GM12878 (cell line): ENCODE results near the gene UNC13A. TPM values are rescaled to one million over a fixed set of nuclear protein-coding genes. Genes with fewer than 3 reads are reported as not detected.

Experiments
- ATAC-seq: fragments of 200-7000 bp; cut with Tn5 transposase; 3 replicates; pipeline ENCODE4 v1.9.1; 2020; ENCODE audit warnings: mild to moderate bottlenecking, moderate library complexity
- BruUV-seq: library from RNA; stranded (reverse); fragments of 400-500 nt; replicated peaks from 2 replicates; lab custom pipeline; 2021; lab: Mats Ljungman, UMichigan
- CTCF ChIA-PET: fragments of 300-600 bp; sonication (Branson Sonifier 250); formaldehyde crosslinking; extraction: SDS; loops from one replicate; lab custom pipeline; 2021; ENCODE audit warnings: inconsistent platforms; lab: Yijun Ruan, JAX
- POLR2A ChIA-PET: fragments of 350-600 bp; formaldehyde crosslinking; extraction: SDS; loops from one replicate; lab custom pipeline; 2021; ENCODE audit warnings: inconsistent platforms; lab: Charles Lee
- RAD21 ChIA-PET: fragments of 300-600 bp; sonication (Branson Sonifier 250); formaldehyde crosslinking; loops from one replicate; lab custom pipeline; 2023; ENCODE audit warnings: antibody characterized with exemption; ENCODE audit not compliant: unreplicated experiment; lab: Charles Lee
- SMC1A ChIA-PET: fragments of 300-600 bp; sonication (Branson Sonifier 250); formaldehyde crosslinking; loops from one replicate; lab custom pipeline; 2023; ENCODE audit not compliant: unreplicated experiment, uncharacterized antibody; lab: Charles Lee
- DNase-seq: peaks from one replicate; pipeline ENCODE4 v3.0.0-alpha.2; 2011; ENCODE audit warnings: low read depth, low spot score
- FAIRE-seq: peaks from 3 replicates; lab custom pipeline; 2011; peaks lifted over from hg19 to GRCh38; lab: Jason Lieb, UNC
- H2AFZ ChIP-seq: 2 replicates; pipeline ENCODE4 v1.6.0; 2011; ENCODE audit warnings: low read depth, low read length, control low read depth; ENCODE audit not compliant: control insufficient read depth
- H3K27ac ChIP-seq: 2 replicates; pipeline ENCODE4 v1.5.1; 2011; ENCODE audit warnings: control low read depth; ENCODE audit not compliant: control insufficient read depth, insufficient read depth
- H3K27me3 ChIP-seq, 2 experiments: replicated peaks in 1 of 2; 2 replicates each; pipeline versions ENCODE4 v1.6.0 to v1.6.1; 2011; ENCODE audit warnings: low read length in 1 of 2; ENCODE audit not compliant: control insufficient read depth in 2 of 2, insufficient read depth in 2 of 2
- H3K36me3 ChIP-seq, 2 experiments: 2 replicates each; pipeline ENCODE4 v1.5.1; 2011; ENCODE audit warnings: low read length in 1 of 2; ENCODE audit not compliant: control insufficient read depth in 2 of 2, insufficient read depth in 2 of 2
- H3K4me1 ChIP-seq: 2 replicates; pipeline ENCODE4 v1.6.1; 2011; ENCODE audit warnings: mild to moderate bottlenecking, low read length, moderate library complexity, mixed read lengths; ENCODE audit not compliant: control insufficient read depth, insufficient read depth
- H3K4me2 ChIP-seq: 2 replicates; pipeline ENCODE4 v1.6.0; 2011; ENCODE audit warnings: control low read depth; ENCODE audit not compliant: control insufficient read depth, insufficient read depth
- H3K4me3 ChIP-seq: fragments of 200-600 bp; sonication (generic); 2 replicates; pipeline ENCODE4 v1.5.1; 2016
- H3K79me2 ChIP-seq: 2 replicates; pipeline ENCODE4 v1.6.0; 2011; ENCODE audit warnings: low read length; ENCODE audit not compliant: control insufficient read depth, insufficient read depth
- H3K9ac ChIP-seq: 2 replicates; pipeline ENCODE4 v1.8.0; 2011; ENCODE audit warnings: low read length, control low read depth, mixed read lengths; ENCODE audit not compliant: control insufficient read depth, insufficient read depth
- H3K9me3 ChIP-seq: replicated peaks from 3 replicates; pipeline ENCODE4 v1.5.1; 2011; ENCODE audit warnings: mild to moderate bottlenecking, low read length; ENCODE audit not compliant: control insufficient read depth, insufficient read depth
- H4K20me1 ChIP-seq: 2 replicates; pipeline ENCODE4 v1.6.0; 2011; ENCODE audit not compliant: control insufficient read depth, insufficient read depth
- CBFB ChIP-seq: IDR thresholded peaks from 2 replicates; pipeline ENCODE4 v1.6.1; 2016; ENCODE audit warnings: antibody characterized with exemption, low read depth
- CBX3 ChIP-seq: fragments of 200-600 bp; sonication (generic); IDR thresholded peaks from 2 replicates; pipeline ENCODE4 v1.6.1; 2016; ENCODE audit warnings: low read depth, borderline replicate concordance
- CHD2 ChIP-seq: IDR thresholded peaks from 2 replicates; pipeline ENCODE4 v1.6.1; 2011; ENCODE audit warnings: low read depth, low read length, improper control_type of control experiment, borderline replicate concordance
- ESRRA ChIP-seq: IDR thresholded peaks from 2 replicates; pipeline ENCODE4 v1.6.1; 2012; ENCODE audit warnings: mild to moderate bottlenecking, low read length, improper control_type of control experiment
- GABPA ChIP-seq: IDR thresholded peaks from 2 replicates; pipeline ENCODE4 v1.6.1; 2014; ENCODE audit warnings: antibody characterized with exemption, low read depth, mild to moderate bottlenecking, inconsistent platforms
- HDGF ChIP-seq: fragments of 450-650 bp; IDR thresholded peaks from 2 replicates; pipeline ENCODE4 v1.6.1; 2016; ENCODE audit warnings: antibody characterized with exemption
- MTA3 ChIP-seq: IDR thresholded peaks from 2 replicates; pipeline ENCODE4 v1.6.1; 2012; ENCODE audit warnings: low read length, inconsistent platforms, borderline replicate concordance
- NR2C2 ChIP-seq: IDR thresholded peaks from 2 replicates; pipeline ENCODE4 v1.6.1; 2011; ENCODE audit warnings: borderline replicate concordance, low read depth; ENCODE audit not compliant: control insufficient read depth, insufficient read length
- RB1 ChIP-seq: fragments of 450-650 bp; formaldehyde crosslinking; IDR thresholded peaks from 2 replicates; pipeline ENCODE4 v1.6.1; 2017; ENCODE audit warnings: mild to moderate bottlenecking, borderline replicate concordance
- STAT3 ChIP-seq: IDR thresholded peaks from 2 replicates; pipeline ENCODE4 v1.6.1; 2011; ENCODE audit warnings: low read depth, low read length, improper control_type of control experiment
- TARDBP ChIP-seq: IDR thresholded peaks from 2 replicates; pipeline ENCODE4 v1.6.1; 2016; ENCODE audit warnings: borderline replicate concordance
- TCF12 ChIP-seq: IDR thresholded peaks from 2 replicates; pipeline ENCODE4 v1.6.1; 2011; ENCODE audit warnings: low read depth, mild to moderate bottlenecking, low read length
- ZNF384 ChIP-seq: IDR thresholded peaks from 2 replicates; pipeline ENCODE4 v1.6.1; 2012; ENCODE audit warnings: low read depth, mild to moderate bottlenecking, low read length, improper control_type of control experiment, borderline replicate concordance
- ZSCAN29 ChIP-seq: fragments of 450-650 bp; IDR thresholded peaks from 2 replicates; pipeline ENCODE4 v1.6.1; 2017; ENCODE audit warnings: mild to moderate bottlenecking, moderate library complexity
- WGBS: methylation state at CpG from one replicate; pipeline ENCODE4 v1.1.6; 2016; ENCODE audit warnings: low lambda C conversion rate; ENCODE audit not compliant: insufficient replicate concordance, insufficient coverage; ENCODE audit errors: missing lambda C conversion rate; 5-methylcytosine and 5-hydroxymethylcytosine counted together
- in situ Hi-C: fragments of 300-500 bp; cut with MboI; formaldehyde crosslinking; loops from 9 replicates; pipeline ENCODE4 v1.14.3; 2018; ENCODE audit warnings: mixed read lengths
- intact Hi-C: fragments of 100-400 bp; cut with micrococcal nuclease; formaldehyde crosslinking; loops from one replicate; pipeline ENCODE4 v1.14.2; 2022; ENCODE audit not compliant: unreplicated experiment
- polyA plus RNA-seq, 11 experiments: library from polyadenylated mRNA; depleted of rRNA in 4 of 11; unstranded in 6 of 11; stranded (reverse) in 5 of 11; fragments of >200 nt; fragmentation: Nextera tagmentation in 4 of 11; fragmentation: Illumina TruSeq in 1 of 11; extraction: Ambion mirVana in 4 of 11; extraction: Trizol in 1 of 11; gene quantifications; 1 replicate in 1 of 11; 2 replicates in 10 of 11; pipeline versions ENCODE4 v1.2.1 to v1.2.3, GENCODE V29; 2011 to 2016; ENCODE audit warnings: inconsistent platforms in 2 of 11, missing spikeins in 2 of 11, low read depth in 1 of 11
- total RNA-seq, 4 experiments: library from RNA; depleted of rRNA in 3 of 4; stranded (reverse); fragments of >200 nt in 3 of 4; fragmentation: Illumina TruSeq in 1 of 4; extraction: Trizol in 1 of 4; gene quantifications; 2 replicates each; pipeline versions ENCODE4 v1.2.1 to v1.2.3, GENCODE V29; 2013 to 2021

Gene UNC13A
- total and polyA plus RNA-seq, 10 of the 15 experiments (the other 5 are each of a cell fraction or from before 2014, with no cell fraction given), result under 0.01 to 0.23 (median 0.13) TPM; not detected in 1

- intact Hi-C loops, result no loop called here
- FAIRE-seq, result no peak
- BruUV-seq, result no TSS peak
Measured at GRCh38 chr19:17726136-17726741, 38.1 kb upstream of the UNC13A start.

More at GRCh38 chr19:17726136-17726741, 38.1 kb upstream of the UNC13A start:
- H3K36me3 ChIP-seq, result peaks cover 15 to 32% of the 10 kb centered on the region in 2 experiments; a peak in 3 of 4 replicates
- 96% methylated on average over 44 of the region's 59 CpGs for WGBS
- TF ChIP-seq MTA3, result no peak
- no peak for TF ChIP-seq GABPA
- TF ChIP-seq TARDBP, result no peak
- no peak for TF ChIP-seq TCF12
- TF ChIP-seq ESRRA, result no peak
- TF ChIP-seq CBX3, result no peak
- no peak for TF ChIP-seq ZSCAN29
- no peak for TF ChIP-seq CBFB
- TF ChIP-seq RB1, result no peak
- no peak for TF ChIP-seq NR2C2
- TF ChIP-seq CHD2, result no peak
- no peak for TF ChIP-seq HDGF
- TF ChIP-seq ZNF384, result no peak
- no peak for TF ChIP-seq STAT3
- in situ Hi-C loops, result no loop called here
- no peak for ATAC-seq
- no peaks in the 10 kb centered on the region; the same call in 2 of the 3 replicates for H3K9me3 ChIP-seq
- H3K27ac ChIP-seq, result no peak overlapping the region
- ChIA-PET RAD21 (interaction anchor here (0.6 to 1.6 kb wide), 3 partner anchors 28 to 43 kb away, joined by 3 to 9 read pairs (median 3); no protein-coding TSS in a partner anchor), POLR2A (interaction anchor here (1.5 kb wide), 1 partner anchor 12 kb away, joined by 4 read pairs; no protein-coding TSS in a partner anchor), SMC1A (interaction anchor here (1.2 kb wide), 1 partner anchor 28 kb away, joined by 3 read pairs; no protein-coding TSS in a partner anchor), CTCF (interaction anchor here (0.8 to 1.7 kb wide), 2 partner anchors 28 to 41 kb away, joined by 3 to 4 read pairs; no protein-coding TSS in a partner anchor)
- 0 out of 2 replicates have a peak, but pooled peaks cover 2% of the 10 kb centered on the region for H4K20me1 ChIP-seq
- no peaks in the 10 kb centered on the region for H3K27me3 ChIP-seq
- H3K4me2 ChIP-seq, result no peak overlapping the region
- peaks cover 9% of the 10 kb centered on the region for H3K4me1 ChIP-seq
- H3K79me2 ChIP-seq, result peaks cover 7% of the 10 kb centered on the region
- H3K9ac ChIP-seq, result no peak overlapping the region
- H3K4me3 ChIP-seq, result no peak overlapping the region
- no peak overlapping the region for H2AFZ ChIP-seq
- no peak for DNase-seq
